Embryonic facial prominence (tissue), 1 donor: Measurements from ENCODE around the gene FBN2.
"Not testable (repeated sequence)": the region's sequence is repeated elsewhere in the genome, so short reads cannot be mapped to it uniquely, and the experiment has no call there.

Source experiments
- DNase-seq: peaks from one replicate; pipeline ENCODE4 v3.0.0-alpha.2; 2016; ENCODE audit errors: extremely low spot score

Gene FBN2

GRCh38 chr5:128358826-128359225 is 179.2 kb downstream of the FBN2 start:
- peak; percentile 62 for DNase-seq

GRCh38 chr5:128357226-128357625 is 180.8 kb downstream of the FBN2 start:
- DNase-seq: no peak

GRCh38 chr5:128355961-128356360 is 182.1 kb downstream of the FBN2 start:
- DNase-seq: no peak

GRCh38 chr5:128353441-128354107 is 184.5 kb downstream of the FBN2 start:
- no peak for DNase-seq

GRCh38 chr5:128350705-128351104 is 187.3 kb downstream of the FBN2 start:
- no peak for DNase-seq

DNA sequence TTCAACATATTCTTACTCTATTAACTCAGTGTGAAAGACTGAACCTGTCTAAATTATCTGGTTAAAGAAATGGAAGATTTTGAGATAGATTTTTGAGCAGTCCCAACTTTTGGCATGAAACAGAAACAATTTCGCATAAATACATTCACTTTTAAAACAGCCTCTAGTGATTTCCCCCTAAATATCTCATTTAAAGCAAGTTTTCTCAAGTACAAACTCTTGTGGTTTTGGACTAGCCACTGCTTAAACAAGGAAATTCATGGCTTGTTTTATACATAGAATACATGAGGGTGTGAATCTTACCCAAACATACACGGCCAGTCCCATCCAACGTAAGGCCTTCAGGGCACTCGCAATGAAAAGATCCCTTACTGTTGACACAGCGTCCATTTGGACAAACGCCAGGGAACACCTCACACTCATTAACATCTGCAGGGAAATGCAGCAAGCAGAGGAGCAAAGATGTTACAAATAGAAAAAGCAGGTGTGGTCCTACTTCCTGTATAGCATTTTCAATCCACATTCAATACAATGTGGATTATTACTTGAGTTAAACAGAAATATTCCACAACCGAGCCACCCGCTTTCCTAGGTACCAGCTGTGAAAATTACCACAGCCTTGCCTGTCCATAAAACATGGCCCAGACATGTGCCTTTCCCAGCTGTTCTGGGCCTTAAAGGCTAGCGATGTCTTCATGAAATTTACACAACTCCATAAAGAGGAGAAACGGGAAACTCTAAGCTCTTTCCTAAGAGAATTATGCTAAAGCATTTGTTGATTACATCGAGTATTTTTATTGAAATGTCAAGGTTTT is 188.8 kb downstream of the FBN2 start:
- DNase-seq: no peak

GRCh38 chr5:128346038-128346437 is 192.0 kb downstream of the FBN2 start:
- no peak for DNase-seq

DNA sequence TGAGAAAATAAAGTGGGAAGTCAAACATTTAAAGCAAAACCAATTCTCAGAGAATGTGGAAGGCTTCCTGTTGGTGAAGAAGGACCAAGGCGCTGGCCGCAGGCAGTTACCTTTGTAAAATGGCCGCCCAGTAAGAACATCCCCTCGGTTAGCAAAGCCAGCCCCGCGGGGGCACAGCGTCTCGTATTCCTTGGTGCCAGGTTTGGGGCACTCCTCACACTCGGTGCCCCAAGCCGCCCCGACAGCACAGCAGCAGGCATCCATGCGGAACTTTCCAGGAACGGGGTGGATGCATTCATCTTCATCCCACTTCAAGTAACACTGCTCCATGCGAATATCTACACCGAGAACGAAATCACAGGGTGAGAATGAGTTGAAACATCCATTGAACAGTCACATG is 192.8 kb downstream of the FBN2 start:
- DNase-seq: no peak

- no peak for DNase-seq
Measured at GRCh38 chr5:128343168-128343567, 194.9 kb downstream of the FBN2 start.

DNA sequence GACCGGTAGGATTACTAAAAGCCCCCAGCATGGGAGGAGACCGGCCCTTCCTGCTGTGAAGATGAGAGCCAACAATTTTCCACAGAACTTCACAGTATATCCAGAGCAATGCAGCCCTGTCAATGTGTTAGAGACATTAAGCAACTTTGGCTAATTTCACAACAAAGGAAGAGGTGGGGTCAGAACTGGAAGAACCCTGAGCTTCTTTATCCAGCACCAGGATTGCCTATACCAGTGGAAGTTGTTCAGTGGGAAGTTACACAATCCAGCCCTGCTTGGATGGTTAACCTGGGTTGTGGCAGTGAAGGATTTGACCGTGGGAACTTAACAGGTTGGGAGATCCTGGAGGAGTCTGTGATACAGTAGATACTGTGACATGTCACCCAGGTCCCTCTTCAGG is 197.0 kb downstream of the FBN2 start:
- DNase-seq: no peak

- DNase-seq: no peak
Measured at GRCh38 chr5:128340648-128341047, 197.4 kb downstream of the FBN2 start.

GRCh38 chr5:128339585-128339984 is 198.5 kb downstream of the FBN2 start:
- DNase-seq: no peak

GRCh38 chr5:128338649-128339048 is 199.4 kb downstream of the FBN2 start:
- DNase-seq: no peak

DNA sequence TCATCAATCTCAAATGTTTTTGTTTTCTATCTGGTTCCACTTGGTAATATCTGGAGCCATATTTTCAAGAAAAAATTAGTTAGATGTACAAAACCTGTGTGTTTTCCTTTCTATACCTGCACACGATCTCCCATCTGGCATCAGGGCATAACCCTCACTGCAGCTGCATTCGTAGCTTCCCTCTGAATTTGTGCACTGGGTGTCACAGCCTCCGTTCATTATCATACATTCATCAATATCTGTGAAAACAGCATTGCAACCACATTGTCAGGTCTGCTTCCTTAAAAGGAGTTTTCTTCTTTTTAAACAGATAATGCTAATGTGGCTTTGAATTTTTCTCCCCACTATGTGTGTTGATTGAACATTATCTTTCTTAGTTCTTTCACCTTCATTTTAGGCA is 202.7 kb downstream of the FBN2 start:
- DNase-seq: no peak

DNA sequence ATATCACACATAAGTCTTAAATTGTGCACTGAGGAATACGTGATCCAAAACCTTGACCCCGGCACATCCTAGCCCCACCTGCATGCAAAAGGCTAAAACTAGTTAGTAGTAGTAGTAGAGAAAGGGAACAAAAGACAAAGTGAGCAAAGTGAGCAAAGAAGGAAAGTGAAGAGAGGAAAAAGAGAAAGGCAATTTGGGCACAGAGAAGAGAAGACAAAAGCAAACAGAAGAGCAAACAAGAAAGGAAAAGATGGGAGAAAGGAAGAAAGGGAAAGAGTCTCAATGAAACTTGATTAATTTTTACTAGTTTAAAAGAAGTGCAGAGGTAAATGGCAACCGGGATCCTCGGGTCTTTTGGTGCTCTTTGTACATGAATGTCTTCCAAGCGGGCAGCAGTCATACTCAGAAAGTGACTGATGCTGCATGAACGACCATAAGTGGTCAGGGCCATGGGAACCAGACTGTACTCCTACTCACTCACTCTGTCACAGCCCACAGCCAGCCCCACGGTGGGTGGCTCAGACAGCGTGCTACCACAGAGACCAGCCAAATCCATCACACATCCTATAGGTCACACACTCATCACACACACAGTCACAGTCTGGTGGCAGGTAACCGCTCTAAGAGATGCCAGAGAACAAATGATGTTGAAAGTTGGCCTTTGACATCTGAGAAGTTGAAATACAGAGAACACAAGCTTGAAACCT is 203.9 kb downstream of the FBN2 start:
- no peak for DNase-seq

DNA sequence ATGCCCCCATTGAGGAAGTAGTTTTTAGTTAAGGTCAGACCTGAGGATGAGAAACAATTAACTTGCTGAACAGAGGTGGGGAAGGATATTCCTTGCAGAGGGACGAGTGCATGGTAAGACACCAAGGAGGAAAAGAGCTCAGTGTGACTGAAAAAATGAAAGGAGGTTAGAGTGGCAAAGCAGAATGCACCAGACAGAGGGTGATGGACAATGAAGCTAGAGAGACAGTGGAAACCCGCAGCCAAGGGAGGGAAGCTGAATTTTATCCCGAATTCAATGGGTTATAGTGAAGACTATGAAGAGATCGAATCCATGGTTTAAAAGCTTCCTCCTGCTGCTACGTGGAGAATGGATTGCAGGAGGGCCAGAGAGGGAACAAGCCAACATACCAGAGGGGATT is 206.8 kb downstream of the FBN2 start:
- DNase-seq: no peak

DNA sequence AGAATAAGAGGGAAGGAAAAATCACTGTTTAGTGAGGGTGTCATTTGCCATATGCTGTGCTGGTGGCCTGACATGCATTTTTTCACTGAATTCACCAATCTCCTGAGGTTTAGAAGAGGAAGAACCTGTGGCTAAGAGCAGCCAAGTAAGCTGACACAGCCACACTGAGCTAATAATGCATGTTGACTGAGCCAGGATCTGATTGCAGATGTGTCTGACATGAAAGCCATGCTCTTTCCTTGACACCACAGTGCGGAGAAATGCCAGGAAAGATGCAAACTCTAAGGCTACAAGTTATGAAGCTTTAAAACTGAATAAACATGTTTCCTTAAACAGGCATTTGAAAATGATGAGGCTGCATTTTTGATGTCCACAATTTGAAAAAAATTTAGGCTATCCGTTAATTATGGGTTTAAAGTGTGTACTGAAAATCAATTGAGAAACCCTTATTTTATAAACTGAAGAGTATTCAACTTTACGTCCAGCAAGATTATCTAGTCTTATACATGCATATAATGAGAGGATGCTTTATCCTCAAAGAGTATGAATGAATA is 208.6 kb downstream of the FBN2 start:
- DNase-seq: no peak

DNA sequence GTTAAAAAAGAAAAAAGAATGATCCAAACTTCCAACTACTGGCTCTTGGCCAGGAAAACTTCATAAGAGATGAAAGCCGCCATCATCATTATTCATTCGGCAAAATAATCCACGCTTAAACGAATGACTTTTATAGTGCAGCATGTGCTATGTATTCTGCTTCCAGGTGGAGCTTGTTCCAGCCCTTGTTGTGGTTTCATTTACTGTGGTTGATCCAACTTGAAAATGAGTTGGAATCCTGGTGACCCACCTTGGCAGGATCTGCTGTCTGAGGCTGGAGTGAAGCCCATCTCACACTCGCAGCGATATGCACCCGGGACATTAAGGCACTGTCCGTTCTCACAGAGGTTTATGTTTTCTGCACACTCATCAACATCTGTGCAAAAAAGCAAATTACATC is 209.6 kb downstream of the FBN2 start:
- DNase-seq: no peak

- DNase-seq: no peak
Measured at GRCh38 chr5:128328007-128328406, 210.0 kb downstream of the FBN2 start.

DNA sequence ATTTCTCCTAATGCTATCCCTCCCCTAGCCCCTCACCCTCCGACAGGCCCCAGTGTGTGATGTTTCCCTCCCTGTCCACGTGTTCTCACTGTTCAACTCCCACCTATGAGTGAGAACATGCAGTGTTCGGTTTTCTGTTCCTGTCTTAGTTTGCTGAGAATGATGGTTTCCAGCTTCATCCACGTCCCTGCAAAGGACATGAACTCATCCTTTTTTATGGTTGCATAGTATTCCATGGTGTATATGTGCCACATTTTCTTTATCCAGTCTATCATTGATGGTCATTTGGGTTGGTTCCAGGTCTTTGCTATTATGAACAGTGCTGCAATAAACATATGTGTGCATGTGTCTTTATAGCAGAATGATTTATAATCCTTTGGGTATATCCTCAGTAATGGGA is 216.6 kb downstream of the FBN2 start:
- not testable (repeated sequence) for DNase-seq

- DNase-seq: no peak
Measured at GRCh38 chr5:128318691-128319090, 219.4 kb downstream of the FBN2 start.

DNA sequence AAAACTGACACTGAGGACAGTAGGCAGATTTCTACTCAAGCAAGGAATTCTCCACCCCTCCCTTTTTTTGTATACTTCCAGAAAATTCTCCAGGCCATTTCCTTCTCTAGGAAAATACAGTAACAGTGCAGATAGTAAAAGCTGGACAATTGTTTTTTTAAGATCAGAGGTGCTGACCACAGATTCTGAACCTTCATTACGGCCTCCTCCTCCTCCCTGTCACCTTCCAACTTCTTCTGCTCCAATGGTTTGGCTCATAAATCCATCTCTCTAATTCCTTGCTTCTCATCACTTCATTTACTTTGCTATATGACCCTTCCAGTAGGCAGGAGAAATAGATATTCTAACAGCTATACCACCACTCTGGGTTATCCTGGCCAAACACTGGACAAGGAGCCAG is 220.6 kb downstream of the FBN2 start:
- no peak for DNase-seq

- no peak for DNase-seq
Measured at GRCh38 chr5:128315671-128316070, 222.4 kb downstream of the FBN2 start.
